Measurements from ENCODE around the gene TEF. TPM values are rescaled to one million over a fixed set of nuclear protein-coding genes. Genes with fewer than 3 reads are reported as not detected.

TEF gene
- total and polyA plus RNA-seq, 9 donors, result 8.6 to 13.7 (median 10.4) TPM

DNA sequence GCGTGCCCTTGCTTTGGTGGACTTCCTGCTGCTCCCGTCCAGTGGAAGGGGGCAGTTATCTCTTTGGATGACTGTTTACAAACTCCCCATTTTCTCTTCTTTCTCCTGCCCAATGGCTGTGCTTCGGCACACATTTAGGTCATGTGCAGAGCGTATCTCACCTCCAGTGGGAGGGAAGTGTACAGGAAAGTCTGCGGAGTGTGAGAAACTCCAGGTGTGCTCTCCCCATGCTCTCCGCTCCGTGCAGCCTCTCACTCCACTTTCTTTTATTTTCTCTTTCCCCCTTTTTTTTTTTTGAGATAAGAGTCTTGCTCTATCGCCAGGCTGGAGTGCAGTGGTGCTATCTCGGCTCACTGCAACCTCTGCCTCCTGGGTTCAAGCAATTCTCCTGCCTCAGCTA lies 11.9 kb upstream of the TEF start:
- WGBS (ENCODE audit: insufficient coverage), result no CpG with 5 or more reads among the region's 9 CpGs
- no peak for DNase-seq
- Histone ChIP-seq H3K4me1 (ENCODE audit: control insufficient read depth, insufficient read depth, low read length) (peaks cover 46% of the 10 kb centered on the region), H3K27me3 (ENCODE audit: control insufficient read depth, insufficient read depth, low read length) (no peaks in the 10 kb centered on the region), H3K27ac (ENCODE audit: low read length) (no peak overlapping the region), H3K9me3 (replicated peaks; ENCODE audit: control insufficient read depth, low read depth, low read length) (no peaks in the 10 kb centered on the region), H3K4me3 (ENCODE audit: low read length) (no peak overlapping the region), H3K36me3 (ENCODE audit: control insufficient read depth, insufficient read depth, low read length) (no peaks in the 10 kb centered on the region)

- no peak for DNase-seq
- Histone ChIP-seq H3K4me3 (ENCODE audit: low read length) (no peak overlapping the region), H3K36me3 (ENCODE audit: control insufficient read depth, insufficient read depth, low read length) (no peaks in the 10 kb centered on the region), H3K27ac (ENCODE audit: low read length) (no peak overlapping the region), H3K9me3 (replicated peaks; ENCODE audit: control insufficient read depth, low read depth, low read length) (no peaks in the 10 kb centered on the region), H3K27me3 (ENCODE audit: control insufficient read depth, insufficient read depth, low read length) (no peaks in the 10 kb centered on the region), H3K4me1 (ENCODE audit: control insufficient read depth, insufficient read depth, low read length) (peaks cover 17% of the 10 kb centered on the region)
- no CpG with 5 or more reads among the region's 6 CpGs for WGBS (ENCODE audit: insufficient coverage)
These were observed 3.9 kb upstream of the TEF start for GRCh38 chr22:41377846-41378245.

DNA sequence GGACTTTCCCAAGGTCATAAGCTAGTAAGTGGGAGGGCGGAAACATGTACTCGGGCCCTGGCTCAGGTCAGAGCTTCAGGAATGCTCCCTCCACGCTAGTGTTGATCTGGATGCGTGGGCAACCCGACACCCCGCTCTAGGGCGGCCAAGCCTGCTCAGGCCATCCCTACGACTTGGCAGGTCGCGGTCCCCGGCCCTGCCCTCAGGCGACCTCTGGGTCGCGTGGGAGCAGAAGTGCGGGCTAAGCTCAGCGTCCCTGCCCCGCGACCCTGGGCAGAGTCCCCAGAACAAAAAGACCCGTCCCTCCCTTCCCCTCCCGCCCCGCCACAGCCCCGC lies 781 bp upstream of the TEF start:
- DNase-seq, result peak; percentile 90
- under 1% methylated on average over 14 of the region's 22 CpGs for WGBS (ENCODE audit: insufficient coverage)
- Histone ChIP-seq H3K36me3 (ENCODE audit: control insufficient read depth, insufficient read depth, low read length) (peaks cover 3% of the 10 kb centered on the region), H3K27me3 (ENCODE audit: control insufficient read depth, insufficient read depth, low read length) (no peaks in the 10 kb centered on the region), H3K4me3 (ENCODE audit: low read length) (peak overlapping the region; percentile 56), H3K4me1 (ENCODE audit: control insufficient read depth, insufficient read depth, low read length) (peaks cover 23% of the 10 kb centered on the region), H3K9me3 (replicated peaks; ENCODE audit: control insufficient read depth, low read depth, low read length) (no peaks in the 10 kb centered on the region), H3K27ac (ENCODE audit: low read length) (peak overlapping the region; percentile 97)

DNA sequence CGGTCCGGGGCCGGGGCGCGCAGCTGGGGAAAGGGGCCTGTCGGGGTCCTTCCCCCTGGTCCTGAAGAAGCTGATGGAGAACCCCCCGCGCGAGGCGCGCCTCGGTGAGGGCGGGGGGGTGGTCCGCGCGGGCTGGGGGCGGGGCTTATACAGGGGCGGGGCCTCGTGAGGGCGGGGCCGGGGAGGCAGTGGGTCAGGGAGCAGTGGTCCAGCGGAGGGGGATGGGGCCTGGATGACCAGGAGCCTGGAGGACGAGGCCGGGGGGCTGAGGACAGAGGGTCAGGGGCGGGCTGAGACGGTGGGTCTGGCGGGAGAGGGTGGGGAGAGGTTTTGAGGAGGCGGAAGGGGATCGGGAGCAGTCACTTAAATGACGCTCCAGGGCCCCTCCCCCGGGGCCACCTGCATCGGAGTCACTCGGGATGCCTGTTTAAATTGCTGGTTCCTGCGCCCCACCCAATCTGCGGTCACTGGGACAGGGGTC lies 396 bp downstream of the TEF start:
- no peaks in the 10 kb centered on the region for H3K9me3 ChIP-seq (replicated peaks; ENCODE audit: control insufficient read depth, low read depth, low read length)
- DNase-seq, result no peak
- WGBS (ENCODE audit: insufficient coverage), result 0% methylated on average over 24 of the region's 35 CpGs
- peaks cover 5% of the 10 kb centered on the region for H3K36me3 ChIP-seq (ENCODE audit: control insufficient read depth, insufficient read depth, low read length)
- peak overlapping the region; percentile 64 for H3K4me3 ChIP-seq (ENCODE audit: low read length)
- H3K27me3 ChIP-seq (ENCODE audit: control insufficient read depth, insufficient read depth, low read length), result no peaks in the 10 kb centered on the region
- H3K4me1 ChIP-seq (ENCODE audit: control insufficient read depth, insufficient read depth, low read length), result peaks cover 23% of the 10 kb centered on the region
- H3K27ac ChIP-seq (ENCODE audit: low read length), result peak overlapping the region; percentile 96

GRCh38 chr22:41382610-41383009 lies 868 bp downstream of the TEF start:
- WGBS (ENCODE audit: insufficient coverage), result 17% methylated on average over 13 of the region's 19 CpGs
- H3K9me3 ChIP-seq (replicated peaks; ENCODE audit: control insufficient read depth, low read depth, low read length), result no peaks in the 10 kb centered on the region
- peak overlapping the region; percentile 64 for H3K4me3 ChIP-seq (ENCODE audit: low read length)
- no peak for DNase-seq
- no peaks in the 10 kb centered on the region for H3K27me3 ChIP-seq (ENCODE audit: control insufficient read depth, insufficient read depth, low read length)
- H3K36me3 ChIP-seq (ENCODE audit: control insufficient read depth, insufficient read depth, low read length), result peaks cover 10% of the 10 kb centered on the region
- H3K27ac ChIP-seq (ENCODE audit: low read length), result peak overlapping the region; percentile 96
- peaks cover 23% of the 10 kb centered on the region for H3K4me1 ChIP-seq (ENCODE audit: control insufficient read depth, insufficient read depth, low read length)

DNA sequence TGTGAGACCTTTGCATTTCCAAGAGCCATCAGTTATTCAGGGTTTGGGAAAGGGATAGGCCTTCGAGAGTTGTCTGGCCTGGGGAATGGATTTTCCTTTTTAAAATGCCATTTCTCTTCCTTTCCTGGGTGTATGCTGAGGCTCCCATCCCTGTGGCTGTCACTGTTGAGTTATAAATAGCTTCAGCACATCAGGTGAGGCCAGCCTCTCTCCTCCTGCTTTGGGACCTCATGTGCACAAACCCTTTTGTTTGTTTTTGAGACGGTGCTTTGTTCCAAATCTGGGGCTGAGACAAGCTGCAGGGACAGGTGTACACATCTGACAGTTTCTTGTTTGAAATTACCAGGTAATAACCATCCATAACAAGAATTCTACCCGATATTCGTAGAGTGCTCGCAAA lies 1.3 kb downstream of the TEF start:
- WGBS (ENCODE audit: insufficient coverage), result 57% methylated on average over 1 of the region's 5 CpGs
- no peak overlapping the region for H3K27ac ChIP-seq (ENCODE audit: low read length)
- peaks cover 12% of the 10 kb centered on the region for H3K36me3 ChIP-seq (ENCODE audit: control insufficient read depth, insufficient read depth, low read length)
- DNase-seq, result no peak
- H3K9me3 ChIP-seq (replicated peaks; ENCODE audit: control insufficient read depth, low read depth, low read length), result no peaks in the 10 kb centered on the region
- no peaks in the 10 kb centered on the region for H3K27me3 ChIP-seq (ENCODE audit: control insufficient read depth, insufficient read depth, low read length)
- H3K4me3 ChIP-seq (ENCODE audit: low read length), result peak overlapping the region; percentile 64
- H3K4me1 ChIP-seq (ENCODE audit: control insufficient read depth, insufficient read depth, low read length), result peaks cover 23% of the 10 kb centered on the region

GRCh38 chr22:41384128-41384527 lies 2.4 kb downstream of the TEF start:
- H3K27me3 ChIP-seq (ENCODE audit: control insufficient read depth, insufficient read depth, low read length), result no peaks in the 10 kb centered on the region
- H3K9me3 ChIP-seq (replicated peaks; ENCODE audit: control insufficient read depth, low read depth, low read length), result no peaks in the 10 kb centered on the region
- peaks cover 18% of the 10 kb centered on the region for H3K36me3 ChIP-seq (ENCODE audit: control insufficient read depth, insufficient read depth, low read length)
- H3K4me3 ChIP-seq (ENCODE audit: low read length), result no peak overlapping the region
- no peak for DNase-seq
- H3K27ac ChIP-seq (ENCODE audit: low read length), result no peak overlapping the region
- peaks cover 23% of the 10 kb centered on the region for H3K4me1 ChIP-seq (ENCODE audit: control insufficient read depth, insufficient read depth, low read length)

DNA sequence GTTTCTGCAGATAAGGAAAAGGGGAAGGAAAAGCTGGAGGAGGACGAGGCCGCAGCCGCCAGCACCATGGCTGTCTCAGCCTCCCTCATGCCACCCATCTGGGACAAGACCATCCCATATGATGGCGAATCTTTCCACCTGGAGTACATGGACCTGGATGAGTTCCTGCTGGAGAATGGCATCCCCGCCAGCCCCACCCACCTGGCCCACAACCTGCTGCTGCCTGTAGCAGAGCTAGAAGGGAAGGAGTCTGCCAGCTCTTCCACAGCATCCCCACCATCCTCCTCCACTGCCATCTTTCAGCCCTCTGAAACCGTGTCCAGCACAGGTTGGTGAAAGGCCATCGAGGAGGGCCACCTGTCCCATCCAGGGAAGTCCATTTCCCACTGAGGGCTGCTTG lies 5.6 kb downstream of the TEF start:
- Histone ChIP-seq H3K4me1 (ENCODE audit: control insufficient read depth, insufficient read depth, low read length) (peaks cover 11% of the 10 kb centered on the region), H3K27ac (ENCODE audit: low read length) (no peak overlapping the region), H3K4me3 (ENCODE audit: low read length) (no peak overlapping the region), H3K27me3 (ENCODE audit: control insufficient read depth, insufficient read depth, low read length) (no peaks in the 10 kb centered on the region), H3K9me3 (replicated peaks; ENCODE audit: control insufficient read depth, low read depth, low read length) (no peaks in the 10 kb centered on the region), H3K36me3 (ENCODE audit: control insufficient read depth, insufficient read depth, low read length) (peaks cover 29% of the 10 kb centered on the region)
- WGBS (ENCODE audit: insufficient coverage), result no CpG with 5 or more reads among the region's 7 CpGs
- DNase-seq, result no peak

- Histone ChIP-seq H3K4me1 (ENCODE audit: control insufficient read depth, insufficient read depth, low read length) (peaks cover 11% of the 10 kb centered on the region), H3K36me3 (ENCODE audit: control insufficient read depth, insufficient read depth, low read length) (peaks cover 63% of the 10 kb centered on the region), H3K27ac (ENCODE audit: low read length) (peak overlapping the region; percentile 42), H3K27me3 (ENCODE audit: control insufficient read depth, insufficient read depth, low read length) (no peaks in the 10 kb centered on the region), H3K9me3 (replicated peaks; ENCODE audit: control insufficient read depth, low read depth, low read length) (no peaks in the 10 kb centered on the region), H3K4me3 (ENCODE audit: low read length) (no peak overlapping the region)
- DNase-seq, result no peak
- WGBS (ENCODE audit: insufficient coverage), result 82% methylated on average over 9 of the region's 11 CpGs
These were observed 12.2 kb downstream of the TEF start for GRCh38 chr22:41394012-41394356.

GRCh38 chr22:41395531-41396240 lies 13.9 kb downstream of the TEF start:
- DNase-seq, result no peak
- no peak overlapping the region for H3K4me3 ChIP-seq (ENCODE audit: low read length)
- no peaks in the 10 kb centered on the region for H3K27me3 ChIP-seq (ENCODE audit: control insufficient read depth, insufficient read depth, low read length)
- H3K9me3 ChIP-seq (replicated peaks; ENCODE audit: control insufficient read depth, low read depth, low read length), result no peaks in the 10 kb centered on the region
- H3K27ac ChIP-seq (ENCODE audit: low read length), result no peak overlapping the region
- 93% methylated on average over 37 of the region's 37 CpGs for WGBS (ENCODE audit: insufficient coverage)
- peaks cover 61% of the 10 kb centered on the region for H3K36me3 ChIP-seq (ENCODE audit: control insufficient read depth, insufficient read depth, low read length)
- peaks cover 11% of the 10 kb centered on the region for H3K4me1 ChIP-seq (ENCODE audit: control insufficient read depth, insufficient read depth, low read length)

Measured in muscle of leg (tissue), 11 donors.